Calu3 (cell line): ENCODE data around the gene NCOA1. TPM values are rescaled to one million over a fixed set of nuclear protein-coding genes. Genes with fewer than 3 reads are reported as not detected.

ENCODE experiments used
- BruUV-seq: library from RNA; stranded (reverse); fragments of 400-500 nt; replicated peaks from 2 replicates; lab custom pipeline; 2021; lab: Mats Ljungman, UMichigan
- CTCF ChIA-PET: fragments of 300-600 bp; sonication (Branson Sonifier 250); formaldehyde crosslinking; loops from one replicate; lab custom pipeline; 2022; ENCODE audit warnings: antibody characterized with exemption; lab: Charles Lee
- DNase-seq: peaks from one replicate; pipeline ENCODE4 v3.0.0; 2022
- H3K27ac Mint-ChIP-seq: one replicate; pipeline ENCODE4 v1.8.0; 2022; ENCODE audit warnings: mixed read lengths; ENCODE audit not compliant: unreplicated experiment
- H3K27me3 Mint-ChIP-seq: one replicate; pipeline ENCODE4 v1.8.0; 2022; ENCODE audit warnings: mixed read lengths; ENCODE audit not compliant: unreplicated experiment
- H3K36me3 Mint-ChIP-seq: one replicate; pipeline ENCODE4 v1.8.0; 2022; ENCODE audit warnings: mild to moderate bottlenecking, moderate library complexity, mixed read lengths; ENCODE audit not compliant: insufficient read depth, unreplicated experiment
- H3K4me1 Mint-ChIP-seq: one replicate; pipeline ENCODE4 v1.8.0; 2022; ENCODE audit warnings: mild to moderate bottlenecking, low read depth, mixed read lengths; ENCODE audit not compliant: unreplicated experiment
- H3K4me3 Mint-ChIP-seq: one replicate; pipeline ENCODE4 v1.8.0; 2022; ENCODE audit warnings: mild to moderate bottlenecking, low read depth, moderate library complexity, mixed read lengths; ENCODE audit not compliant: unreplicated experiment
- H3K9me3 Mint-ChIP-seq: one replicate; pipeline ENCODE4 v1.8.0; 2022; ENCODE audit warnings: low read depth, mixed read lengths; ENCODE audit not compliant: unreplicated experiment
- intact Hi-C: fragments of 100-400 bp; cut with micrococcal nuclease; formaldehyde crosslinking; loops from one replicate; pipeline ENCODE4 v1.10.0; 2022; ENCODE audit not compliant: unreplicated experiment
- total RNA-seq: library from RNA; stranded (reverse); gene quantifications from 2 replicates; pipeline ENCODE4 v1.2.3, GENCODE V29; 2022
- TF ChIP-seq, protein P1 (sequence below): fragments of 200-600 bp; IDR thresholded peaks from one replicate; pipeline ENCODE4 v1.8.0; 2022; ENCODE audit warnings: antibody characterized with exemption; ENCODE audit not compliant: unreplicated experiment

The NCOA1 gene
- total RNA-seq, 1 experiment from 2014 or later: 14.8 TPM

GRCh38 chr2:24552836-24553235 lies 61.8 kb downstream of the NCOA1 start:
- no TSS peak for BruUV-seq
- H3K27ac Mint-ChIP-seq: no peak overlapping the region
- no peaks in the 10 kb centered on the region for H3K36me3 Mint-ChIP-seq
- peaks cover 4% of the 10 kb centered on the region for H3K9me3 Mint-ChIP-seq
- intact Hi-C loops: no loop called here
- no peak overlapping the region for H3K4me3 Mint-ChIP-seq
- no peaks in the 10 kb centered on the region for H3K4me1 Mint-ChIP-seq
- DNase-seq: no peak
- no peaks in the 10 kb centered on the region for H3K27me3 Mint-ChIP-seq
- TF ChIP-seq, protein P1, sequence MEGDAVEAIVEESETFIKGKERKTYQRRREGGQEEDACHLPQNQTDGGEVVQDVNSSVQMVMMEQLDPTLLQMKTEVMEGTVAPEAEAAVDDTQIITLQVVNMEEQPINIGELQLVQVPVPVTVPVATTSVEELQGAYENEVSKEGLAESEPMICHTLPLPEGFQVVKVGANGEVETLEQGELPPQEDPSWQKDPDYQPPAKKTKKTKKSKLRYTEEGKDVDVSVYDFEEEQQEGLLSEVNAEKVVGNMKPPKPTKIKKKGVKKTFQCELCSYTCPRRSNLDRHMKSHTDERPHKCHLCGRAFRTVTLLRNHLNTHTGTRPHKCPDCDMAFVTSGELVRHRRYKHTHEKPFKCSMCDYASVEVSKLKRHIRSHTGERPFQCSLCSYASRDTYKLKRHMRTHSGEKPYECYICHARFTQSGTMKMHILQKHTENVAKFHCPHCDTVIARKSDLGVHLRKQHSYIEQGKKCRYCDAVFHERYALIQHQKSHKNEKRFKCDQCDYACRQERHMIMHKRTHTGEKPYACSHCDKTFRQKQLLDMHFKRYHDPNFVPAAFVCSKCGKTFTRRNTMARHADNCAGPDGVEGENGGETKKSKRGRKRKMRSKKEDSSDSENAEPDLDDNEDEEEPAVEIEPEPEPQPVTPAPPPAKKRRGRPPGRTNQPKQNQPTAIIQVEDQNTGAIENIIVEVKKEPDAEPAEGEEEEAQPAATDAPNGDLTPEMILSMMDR: no peak
- CTCF ChIA-PET: no interaction called here

GRCh38 chr2:24558781-24559472 lies 67.9 kb downstream of the NCOA1 start:
- BruUV-seq: no TSS peak
- no peak for DNase-seq
- Mint-ChIP-seq H3K4me3 (no peak overlapping the region), H3K27me3 (no peaks in the 10 kb centered on the region), H3K9me3 (no peaks in the 10 kb centered on the region), H3K36me3 (no peaks in the 10 kb centered on the region), H3K4me1 (no peaks in the 10 kb centered on the region), H3K27ac (no peak overlapping the region)
- TF ChIP-seq, protein P1: no peak
- CTCF ChIA-PET: no interaction called here
- intact Hi-C loops: no loop called here

DNA sequence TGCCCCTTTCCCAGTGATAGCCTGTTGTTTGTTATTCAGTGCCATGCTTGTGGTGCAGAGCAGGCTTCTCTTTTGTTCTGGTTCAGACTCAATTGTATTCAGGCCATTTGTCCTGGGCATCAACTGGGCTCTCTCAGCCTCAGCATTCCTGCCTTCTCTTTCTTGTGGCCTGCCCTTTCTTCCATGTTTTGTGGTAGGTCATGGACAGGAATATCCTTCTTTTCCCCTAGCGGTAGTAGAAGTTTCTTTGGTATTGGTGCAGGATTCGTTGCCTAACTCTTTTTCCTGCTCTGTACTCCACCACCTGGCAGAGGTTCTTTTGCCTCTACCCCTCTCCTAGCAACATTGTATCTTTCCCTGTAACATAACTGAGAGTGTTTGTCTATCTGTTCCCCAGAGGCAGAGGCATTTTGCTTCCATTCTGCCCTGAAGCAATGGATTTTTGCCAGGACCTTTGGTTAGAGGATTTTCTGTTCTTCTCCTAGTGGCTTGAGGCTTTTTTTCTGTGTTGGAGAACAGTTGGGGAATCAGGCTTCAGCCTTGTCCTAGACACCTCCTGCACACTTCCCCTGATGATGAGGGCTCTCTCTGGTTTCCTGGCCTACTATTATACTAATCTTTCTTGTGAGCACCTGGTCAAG lies 68.5 kb downstream of the NCOA1 start:
- no peak overlapping the region for H3K27ac Mint-ChIP-seq
- no peaks in the 10 kb centered on the region for H3K4me1 Mint-ChIP-seq
- H3K4me3 Mint-ChIP-seq: no peak overlapping the region
- no peak for DNase-seq
- no peaks in the 10 kb centered on the region for H3K9me3 Mint-ChIP-seq
- H3K27me3 Mint-ChIP-seq: no peaks in the 10 kb centered on the region
- no peaks in the 10 kb centered on the region for H3K36me3 Mint-ChIP-seq
- intact Hi-C loops: no loop called here
- CTCF ChIA-PET: no interaction called here
- BruUV-seq: no TSS peak
- TF ChIP-seq, protein P1: no peak

DNA sequence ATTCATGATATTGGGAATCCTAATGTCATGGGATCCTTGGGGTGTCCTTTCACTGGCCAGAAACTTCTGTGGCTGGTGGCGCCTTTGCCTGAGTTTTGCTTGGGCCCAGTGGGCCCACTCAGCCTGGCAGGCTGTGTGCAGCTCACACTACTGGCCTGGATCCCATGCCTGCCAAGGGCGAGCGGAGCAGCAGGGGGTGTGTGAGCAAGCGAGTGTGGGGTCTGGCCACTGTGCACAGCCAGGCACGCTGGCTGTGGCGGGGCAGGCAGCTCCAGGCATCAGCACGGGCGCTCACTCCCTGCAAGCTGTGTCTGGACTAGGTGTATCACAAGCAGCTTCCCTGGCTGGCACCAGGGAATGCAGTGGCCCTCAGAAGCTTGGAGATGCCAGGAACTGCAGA lies 74.5 kb downstream of the NCOA1 start:
- intact Hi-C loops: no loop called here
- TF ChIP-seq, protein P1: no peak
- H3K9me3 Mint-ChIP-seq: no peaks in the 10 kb centered on the region
- H3K4me3 Mint-ChIP-seq: no peak overlapping the region
- H3K36me3 Mint-ChIP-seq: no peaks in the 10 kb centered on the region
- H3K4me1 Mint-ChIP-seq: peaks cover 12% of the 10 kb centered on the region
- no peak for DNase-seq
- no TSS peak for BruUV-seq
- CTCF ChIA-PET: no interaction called here
- no peaks in the 10 kb centered on the region for H3K27me3 Mint-ChIP-seq
- H3K27ac Mint-ChIP-seq: no peak overlapping the region
